Measurements from ENCODE around the gene SCNN1A. TPM values are rescaled to one million over a fixed set of nuclear protein-coding genes. Genes with fewer than 3 reads are reported as not detected.
"Not testable (repeated sequence)": the region's sequence is repeated elsewhere in the genome, so short reads cannot be mapped to it uniquely, and the experiment has no call there.

Gene SCNN1A
- total RNA-seq, 6 donors from 2014 or later: 153 to 594 (median 346) TPM

- no peak for TF ChIP-seq CTCF (IDR thresholded peaks at IDR 0.05)
- TF ChIP-seq POLR2A (IDR thresholded peaks at IDR 0.05): no peak
- no peak for TF ChIP-seq POLR2AphosphoS5 (IDR thresholded peaks at IDR 0.05)
- no peak for TF ChIP-seq EP300 (IDR thresholded peaks at IDR 0.05)
- Histone ChIP-seq H3K36me3 (peaks cover 3 to 19% (median 3%) of the 10 kb centered on the region in 4 donors), H3K4me1 (peaks cover 53 to 59% (median 58%) of the 10 kb centered on the region in 4 donors), H3K4me3 (no peak overlapping the region), H3K9me3 (no peaks in the 10 kb centered on the region), H3K27ac (peak overlapping the region; percentile 78 to 93 (median 84)), H3K27me3 (no peaks in the 10 kb centered on the region)
- no peak for ATAC-seq (ENCODE audit: low FRiP score in 2 of 2)
- WGBS, 2 donors: 81 to 83% methylated on average over 4 to 5 of the region's 5 CpGs
- DNase-seq: no peak
Observed at GRCh38 chr12:6346235-6346832, 29.0 kb downstream of the SCNN1A start.

- ATAC-seq (ENCODE audit: low FRiP score in 2 of 2) (peak in 1 of 2 donors; percentile 26), DNase-seq (peak in 1 of 2 donors; percentile 79)
- Histone ChIP-seq H3K27ac (peak overlapping the region; percentile 76 to 93 (median 84)), H3K4me1 (peaks cover 53 to 59% (median 57%) of the 10 kb centered on the region in 4 donors), H3K9me3 (no peaks in the 10 kb centered on the region), H3K4me3 (no peak overlapping the region), H3K36me3 (peaks cover 3 to 19% (median 3%) of the 10 kb centered on the region in 4 donors), H3K27me3 (no peaks in the 10 kb centered on the region)
- 57 to 62% methylated on average over 9 to 10 of the region's 10 CpGs for WGBS, 2 donors
- TF ChIP-seq EP300 (IDR thresholded peaks at IDR 0.05): peak in 1 of 4 donors; percentile 27
- peak; percentile 32 to 80 for TF ChIP-seq POLR2AphosphoS5 (IDR thresholded peaks at IDR 0.05)
- TF ChIP-seq POLR2A (IDR thresholded peaks at IDR 0.05): peak in 1 of 4 donors; percentile 18
- no peak for TF ChIP-seq CTCF (IDR thresholded peaks at IDR 0.05)
Observed at GRCh38 chr12:6345319-6346091, 29.9 kb downstream of the SCNN1A start.

- not testable (repeated sequence) for H3K27me3 ChIP-seq; H3K4me3 ChIP-seq; H3K9me3 ChIP-seq; DNase-seq; ATAC-seq (ENCODE audit: low FRiP score in 2 of 2)
- peak overlapping the region in 2 of 4 donors; percentile 98 to 100 for H3K27ac ChIP-seq
- peaks cover 0 to 18% (median 3%) of the 10 kb centered on the region in 4 donors for H3K36me3 ChIP-seq
- peaks cover 57 to 68% (median 62%) of the 10 kb centered on the region in 4 donors for H3K4me1 ChIP-seq
- 90 to 91% methylated on average over 11 of the region's 11 CpGs for WGBS, 2 donors
Observed at GRCh38 chr12:6344101-6344660, 31.2 kb downstream of the SCNN1A start.

GRCh38 chr12:6343518-6343917, 31.8 kb downstream of the SCNN1A start:
- ATAC-seq (ENCODE audit: low FRiP score in 2 of 2) (no peak), DNase-seq (no peak)
- Histone ChIP-seq H3K4me1 (peaks cover 57 to 75% (median 68%) of the 10 kb centered on the region in 4 donors), H3K27ac (peak overlapping the region; percentile 94 to 100 (median 98)), H3K9me3 (no peaks in the 10 kb centered on the region), H3K36me3 (peaks cover 0 to 12% (median 3%) of the 10 kb centered on the region in 4 donors), H3K27me3 (no peaks in the 10 kb centered on the region), H3K4me3 (no peak overlapping the region)
- 61 to 62% methylated on average over 5 of the region's 5 CpGs for WGBS, 2 donors
- TF ChIP-seq CTCF (IDR thresholded peaks at IDR 0.05): no peak
- no peak for TF ChIP-seq POLR2AphosphoS5 (IDR thresholded peaks at IDR 0.05)
- no peak for TF ChIP-seq EP300 (IDR thresholded peaks at IDR 0.05)
- no peak for TF ChIP-seq POLR2A (IDR thresholded peaks at IDR 0.05)

Data from upper lobe of left lung (tissue), 6 donors.